ENCODE measurements around the gene SLC7A10. TPM values are rescaled to one million over a fixed set of nuclear protein-coding genes. Genes with fewer than 3 reads are reported as not detected.

Gene SLC7A10
- total RNA-seq, 1 experiment from 2014 or later, result 2.9 TPM

DNA sequence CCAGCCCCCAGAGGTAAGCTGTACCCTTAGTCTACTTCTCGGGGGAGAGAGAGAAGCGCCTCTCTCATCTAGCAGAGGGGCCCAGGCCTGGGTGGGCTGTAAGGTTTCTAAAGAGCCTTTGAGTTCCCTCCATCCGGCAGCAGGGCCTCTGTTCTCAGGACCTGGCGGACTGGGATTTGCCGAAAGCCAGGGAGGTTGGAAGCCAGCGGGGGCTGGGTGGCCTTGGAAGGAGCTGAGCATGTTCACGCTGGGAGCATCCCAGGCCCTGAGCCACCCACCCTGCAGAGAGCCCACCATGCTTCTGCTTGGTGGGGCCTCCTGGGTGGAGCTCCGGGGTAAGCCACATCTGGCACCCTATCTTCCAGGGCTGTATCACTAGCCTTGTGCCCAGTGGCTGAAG is 7.8 kb downstream of the SLC7A10 start:
- no peak for DNase-seq
- Histone ChIP-seq H2AK5ac (ENCODE audit: insufficient read length, low read length) (no peak overlapping the region), H3K4me1 (ENCODE audit: insufficient read depth, low read length) (no peaks in the 10 kb centered on the region), H3T11ph (ENCODE audit: low read length) (no peak overlapping the region), H2BK20ac (ENCODE audit: low read depth, low read length, poor library complexity, severe bottlenecking) (no peak overlapping the region), H2BK5ac (ENCODE audit: insufficient read length, low read length) (no peak overlapping the region), H3K9me3 (ENCODE audit: control insufficient read depth, low read depth, low read length) (no peaks in the 10 kb centered on the region), H4K91ac (ENCODE audit: insufficient read length, low read depth, low read length) (no peak overlapping the region), H3K79me1 (ENCODE audit: insufficient read depth, low read depth, low read length, poor library complexity, severe bottlenecking) (no peaks in the 10 kb centered on the region), H2BK12ac (ENCODE audit: insufficient read length, low read depth, low read length) (no peak overlapping the region), H3K79me2 (ENCODE audit: insufficient read depth, low read length) (no peaks in the 10 kb centered on the region), H4K20me1 (ENCODE audit: control insufficient read depth, insufficient read depth, insufficient read length) (no peaks in the 10 kb centered on the region), H3K4ac (ENCODE audit: low read depth, low read length) (no peak overlapping the region), H3K27ac (ENCODE audit: insufficient read length, low read depth, low read length) (no peak overlapping the region), H3K23me2 (ENCODE audit: insufficient read length, low read depth, low read length, poor library complexity, severe bottlenecking) (no peaks in the 10 kb centered on the region), H3K27me3 (ENCODE audit: insufficient read depth, low read length) (no peaks in the 10 kb centered on the region), H3K9ac (ENCODE audit: extremely low read depth, insufficient read length, low read length) (no peak overlapping the region), H3K18ac (ENCODE audit: insufficient read length, low read depth, low read length) (no peak overlapping the region), H2BK15ac (ENCODE audit: low read depth, low read length) (no peak overlapping the region), H4K8ac (replicated peaks; ENCODE audit: insufficient read length, low read depth, low read length) (no peak overlapping the region), H3K56ac (ENCODE audit: insufficient read length, low read depth, low read length) (no peak overlapping the region), H3K23ac (ENCODE audit: insufficient read length, low read depth, low read length) (no peak overlapping the region), H2BK120ac (ENCODE audit: low read depth, low read length, poor library complexity, severe bottlenecking) (no peak overlapping the region), H4K5ac (ENCODE audit: insufficient read length, low read depth, low read length) (no peak overlapping the region), H3K4me2 (ENCODE audit: insufficient read depth, insufficient read length, low read length) (no peak overlapping the region), H3K14ac (ENCODE audit: insufficient read depth, low read length) (no peak overlapping the region), H2AFZ (ENCODE audit: low read length) (no peak overlapping the region)
- no peaks in the 10 kb centered on the region for H3K9me3 Mint-ChIP-seq
- TF ChIP-seq, protein P1, sequence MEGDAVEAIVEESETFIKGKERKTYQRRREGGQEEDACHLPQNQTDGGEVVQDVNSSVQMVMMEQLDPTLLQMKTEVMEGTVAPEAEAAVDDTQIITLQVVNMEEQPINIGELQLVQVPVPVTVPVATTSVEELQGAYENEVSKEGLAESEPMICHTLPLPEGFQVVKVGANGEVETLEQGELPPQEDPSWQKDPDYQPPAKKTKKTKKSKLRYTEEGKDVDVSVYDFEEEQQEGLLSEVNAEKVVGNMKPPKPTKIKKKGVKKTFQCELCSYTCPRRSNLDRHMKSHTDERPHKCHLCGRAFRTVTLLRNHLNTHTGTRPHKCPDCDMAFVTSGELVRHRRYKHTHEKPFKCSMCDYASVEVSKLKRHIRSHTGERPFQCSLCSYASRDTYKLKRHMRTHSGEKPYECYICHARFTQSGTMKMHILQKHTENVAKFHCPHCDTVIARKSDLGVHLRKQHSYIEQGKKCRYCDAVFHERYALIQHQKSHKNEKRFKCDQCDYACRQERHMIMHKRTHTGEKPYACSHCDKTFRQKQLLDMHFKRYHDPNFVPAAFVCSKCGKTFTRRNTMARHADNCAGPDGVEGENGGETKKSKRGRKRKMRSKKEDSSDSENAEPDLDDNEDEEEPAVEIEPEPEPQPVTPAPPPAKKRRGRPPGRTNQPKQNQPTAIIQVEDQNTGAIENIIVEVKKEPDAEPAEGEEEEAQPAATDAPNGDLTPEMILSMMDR (conservative IDR thresholded peaks at IDR 0.05), result no peak
- H3K36me3 Mint-ChIP-seq (ENCODE audit: insufficient read depth in 1 of 3, low read depth in 3 of 3), result no peaks in the 10 kb centered on the region
- whole genome bisulfite sequencing (ENCODE audit: extremely low coverage, insufficient read length, low lambda C conversion rate), result no CpG with 5 or more reads among the region's 8 CpGs
- peaks cover 9 to 17% of the 10 kb centered on the region in 2 experiments for H3K4me1 Mint-ChIP-seq
- no peak overlapping the region for H3K27ac Mint-ChIP-seq
- peaks cover 10% of the 10 kb centered on the region for H3K27me3 Mint-ChIP-seq (ENCODE audit: low read depth)
- no peak overlapping the region for H3K4me3 Mint-ChIP-seq
